ENCODE measurements around the gene ACTN4. TPM values are rescaled to one million over a fixed set of nuclear protein-coding genes. Genes with fewer than 3 reads are reported as not detected.

ACTN4 gene
- total and polyA plus RNA-seq, 10 of the 15 experiments (the other 5 are each of a cell fraction or from before 2014, with no cell fraction given): 2.4 to 293 (median 72.5) TPM

GRCh38 chr19:38744298-38744681 is 96.8 kb downstream of the ACTN4 start, which contains the start of gene CAPN12:
TSS of gene CAPN12 (minus strand) at chr19:38744474. CDS start at chr19:38744165, 309 bp downstream.
- ChIA-PET RAD21 (ENCODE audit: unreplicated experiment) (no interaction called here), SMC1A (ENCODE audit: uncharacterized antibody, unreplicated experiment) (interaction anchor here (1.2 kb wide), 1 partner anchor 342 kb away, joined by 4 read pairs; the partner anchor contains the start of gene FAM98C), POLR2A (no interaction called here), CTCF (no interaction called here)
- no peak within 1 kb of the TSS for H3K4me2 ChIP-seq (ENCODE audit: control insufficient read depth, insufficient read depth)
- ATAC-seq (no peak), FAIRE-seq (no peak), DNase-seq (ENCODE audit: low read depth, low spot score) (no peak)
- no peak for TF ChIP-seq CUX1 (IDR thresholded peaks at IDR 0.05; ENCODE audit: insufficient replicate concordance, low read depth, low read length)
- no peak for TF ChIP-seq CHD2 (IDR thresholded peaks at IDR 0.05; ENCODE audit: borderline replicate concordance, low read depth, low read length)
- TF ChIP-seq ZZZ3 (IDR thresholded peaks at IDR 0.05; ENCODE audit: control insufficient read depth, insufficient read length, low read depth): no peak
- no peaks in the 10 kb centered on the region for H3K4me1 ChIP-seq (ENCODE audit: control insufficient read depth, insufficient read depth, low read length)
- H3K79me2 ChIP-seq (ENCODE audit: control insufficient read depth, insufficient read depth, low read length): no peaks in the 10 kb centered on the region
- no peaks in the 10 kb centered on the region for H3K9me3 ChIP-seq (replicated peaks; ENCODE audit: control insufficient read depth, insufficient read depth, low read length)
- no peak within 1 kb of the TSS for H2AFZ ChIP-seq (ENCODE audit: control insufficient read depth, low read depth, low read length)
- H3K27me3 ChIP-seq (replicated peaks in 1 of 2; ENCODE audit: control insufficient read depth in 2 of 2, insufficient read depth in 2 of 2, low read length in 1 of 2): no peaks in the 10 kb centered on the region
- H3K36me3 ChIP-seq (ENCODE audit: control insufficient read depth in 2 of 2, insufficient read depth in 2 of 2, low read length in 1 of 2): no peaks in the 10 kb centered on the region
- intact Hi-C loops (cut with micrococcal nuclease; ENCODE audit: unreplicated experiment) (no loop called here), in situ Hi-C loops (cut with MboI) (no loop called here)
- no peak within 1 kb of the TSS for H3K4me3 ChIP-seq
- no peak within 1 kb of the TSS for H3K9ac ChIP-seq (ENCODE audit: control insufficient read depth, insufficient read depth, low read length)
- H3K27ac ChIP-seq (ENCODE audit: control insufficient read depth, insufficient read depth): no peak within 1 kb of the TSS
- no TSS peak for BruUV-seq (replicated peaks)
- H4K20me1 ChIP-seq (ENCODE audit: control insufficient read depth, insufficient read depth): no peaks in the 10 kb centered on the region
- 77% methylated on average over 9 of the region's 10 CpGs for WGBS (ENCODE audit: insufficient coverage, insufficient replicate concordance, low lambda C conversion rate, missing lambda C conversion rate)

All from GM12878 (cell line).